Measurements from ENCODE around the gene PDZD8.

PDZD8 gene

GRCh38 chr10:117400329-117400728 is 25.1 kb upstream of the PDZD8 start:
- Histone ChIP-seq H3K36me3 (ENCODE audit: control insufficient read depth in 1 of 2, insufficient read depth in 2 of 2, low read length in 2 of 2) (no peaks in the 10 kb centered on the region), H3K14ac (ENCODE audit: low read length) (no peak overlapping the region), H3K9ac (ENCODE audit: low read length) (no peak overlapping the region), H3K23ac (ENCODE audit: low read length) (no peak overlapping the region), H3K27me3 (ENCODE audit: insufficient read depth, low read length) (no peaks in the 10 kb centered on the region), H2AK5ac (ENCODE audit: low read length) (no peak overlapping the region), H3K4ac (ENCODE audit: low read depth, low read length) (no peak overlapping the region), H3K4me3 (ENCODE audit: low read depth, low read length) (no peak overlapping the region), H4K12ac (ENCODE audit: low read depth, low read length) (no peak overlapping the region), H3K4me1 (ENCODE audit: control insufficient read depth in 1 of 2, insufficient read depth in 2 of 2, low read length in 2 of 2) (no peaks in the 10 kb centered on the region), H3K9me3 (ENCODE audit: insufficient read depth, low read depth, low read length) (peaks cover 1% of the 10 kb centered on the region), H3K27ac (ENCODE audit: low read depth, low read length) (no peak overlapping the region), H3K18ac (ENCODE audit: low read length) (no peak overlapping the region), H2AFZ (ENCODE audit: insufficient read depth, low read length, poor library complexity) (no peak overlapping the region), H3K79me1 (ENCODE audit: low read length) (no peaks in the 10 kb centered on the region), H3K79me2 (ENCODE audit: control insufficient read depth, insufficient read depth, low read length, poor library complexity) (no peaks in the 10 kb centered on the region), H2BK120ac (ENCODE audit: insufficient read depth, low read length, poor library complexity) (no peak overlapping the region), H3K4me2 (ENCODE audit: low read length) (no peak overlapping the region), H2BK12ac (ENCODE audit: low read length) (no peak overlapping the region), H4K8ac (ENCODE audit: low read depth, low read length) (no peak overlapping the region), H2BK5ac (ENCODE audit: low read depth, low read length, poor library complexity) (no peak overlapping the region), H4K91ac (ENCODE audit: low read depth, low read length) (no peak overlapping the region)
- DNase-seq = peak in 1 of 2 donors; percentile 5
- WGBS (ENCODE audit: extremely low coverage, insufficient coverage, insufficient read length) = no CpG with 5 or more reads among the region's 3 CpGs

GRCh38 chr10:117399341-117400196 is 24.3 kb upstream of the PDZD8 start:
- H3K27ac ChIP-seq (ENCODE audit: low read depth, low read length) = no peak overlapping the region
- no peak overlapping the region for H3K14ac ChIP-seq (ENCODE audit: low read length)
- no peak overlapping the region for H3K4me2 ChIP-seq (ENCODE audit: low read length)
- H3K4me3 ChIP-seq (ENCODE audit: low read depth, low read length) = no peak overlapping the region
- no peak overlapping the region for H4K8ac ChIP-seq (ENCODE audit: low read depth, low read length)
- H3K4ac ChIP-seq (ENCODE audit: low read depth, low read length) = no peak overlapping the region
- no peaks in the 10 kb centered on the region for H3K27me3 ChIP-seq (ENCODE audit: insufficient read depth, low read length)
- peaks cover 1% of the 10 kb centered on the region for H3K9me3 ChIP-seq (ENCODE audit: insufficient read depth, low read depth, low read length)
- H2BK5ac ChIP-seq (ENCODE audit: low read depth, low read length, poor library complexity) = no peak overlapping the region
- DNase-seq = peak; percentile 62 to 89
- H3K23ac ChIP-seq (ENCODE audit: low read length) = no peak overlapping the region
- H3K36me3 ChIP-seq (ENCODE audit: control insufficient read depth in 1 of 2, insufficient read depth in 2 of 2, low read length in 2 of 2) = no peaks in the 10 kb centered on the region
- no peak overlapping the region for H4K12ac ChIP-seq (ENCODE audit: low read depth, low read length)
- no peak overlapping the region for H3K9ac ChIP-seq (ENCODE audit: low read length)
- no peak overlapping the region for H2BK120ac ChIP-seq (ENCODE audit: insufficient read depth, low read length, poor library complexity)
- H3K79me1 ChIP-seq (ENCODE audit: low read length) = no peaks in the 10 kb centered on the region
- no peak overlapping the region for H2BK12ac ChIP-seq (ENCODE audit: low read length)
- WGBS (ENCODE audit: extremely low coverage, insufficient coverage, insufficient read length) = no CpG with 5 or more reads among the region's 6 CpGs
- H3K4me1 ChIP-seq (ENCODE audit: control insufficient read depth in 1 of 2, insufficient read depth in 2 of 2, low read length in 2 of 2) = no peaks in the 10 kb centered on the region
- H3K18ac ChIP-seq (ENCODE audit: low read length) = no peak overlapping the region
- no peak overlapping the region for H4K91ac ChIP-seq (ENCODE audit: low read depth, low read length)
- no peak overlapping the region for H2AFZ ChIP-seq (ENCODE audit: insufficient read depth, low read length, poor library complexity)
- H3K79me2 ChIP-seq (ENCODE audit: control insufficient read depth, insufficient read depth, low read length, poor library complexity) = no peaks in the 10 kb centered on the region
- H2AK5ac ChIP-seq (ENCODE audit: low read length) = no peak overlapping the region

GRCh38 chr10:117398029-117398428 is 22.8 kb upstream of the PDZD8 start:
- H3K23ac ChIP-seq (ENCODE audit: low read length) = no peak overlapping the region
- no peak overlapping the region for H2AK5ac ChIP-seq (ENCODE audit: low read length)
- no peaks in the 10 kb centered on the region for H3K27me3 ChIP-seq (ENCODE audit: insufficient read depth, low read length)
- no peak overlapping the region for H2BK120ac ChIP-seq (ENCODE audit: insufficient read depth, low read length, poor library complexity)
- no peak overlapping the region for H2BK5ac ChIP-seq (ENCODE audit: low read depth, low read length, poor library complexity)
- WGBS (ENCODE audit: extremely low coverage, insufficient coverage, insufficient read length) = no CpG with 5 or more reads among the region's 3 CpGs
- H3K4ac ChIP-seq (ENCODE audit: low read depth, low read length) = no peak overlapping the region
- no peak overlapping the region for H2AFZ ChIP-seq (ENCODE audit: insufficient read depth, low read length, poor library complexity)
- H3K27ac ChIP-seq (ENCODE audit: low read depth, low read length) = no peak overlapping the region
- no peak overlapping the region for H3K18ac ChIP-seq (ENCODE audit: low read length)
- no peaks in the 10 kb centered on the region for H3K36me3 ChIP-seq (ENCODE audit: control insufficient read depth in 1 of 2, insufficient read depth in 2 of 2, low read length in 2 of 2)
- H4K8ac ChIP-seq (ENCODE audit: low read depth, low read length) = no peak overlapping the region
- H3K4me1 ChIP-seq (ENCODE audit: control insufficient read depth in 1 of 2, insufficient read depth in 2 of 2, low read length in 2 of 2) = no peaks in the 10 kb centered on the region
- no peak overlapping the region for H4K12ac ChIP-seq (ENCODE audit: low read depth, low read length)
- H4K91ac ChIP-seq (ENCODE audit: low read depth, low read length) = no peak overlapping the region
- no peak overlapping the region for H3K4me3 ChIP-seq (ENCODE audit: low read depth, low read length)
- no peaks in the 10 kb centered on the region for H3K79me2 ChIP-seq (ENCODE audit: control insufficient read depth, insufficient read depth, low read length, poor library complexity)
- DNase-seq = no peak
- no peak overlapping the region for H3K4me2 ChIP-seq (ENCODE audit: low read length)
- H3K79me1 ChIP-seq (ENCODE audit: low read length) = no peaks in the 10 kb centered on the region
- no peak overlapping the region for H2BK12ac ChIP-seq (ENCODE audit: low read length)
- no peak overlapping the region for H3K9ac ChIP-seq (ENCODE audit: low read length)
- H3K14ac ChIP-seq (ENCODE audit: low read length) = no peak overlapping the region
- H3K9me3 ChIP-seq (ENCODE audit: insufficient read depth, low read depth, low read length) = peaks cover 1% of the 10 kb centered on the region

- Histone ChIP-seq H3K79me2 (ENCODE audit: control insufficient read depth, insufficient read depth, low read length, poor library complexity) (no peaks in the 10 kb centered on the region), H3K4me2 (ENCODE audit: low read length) (no peak overlapping the region), H3K27ac (ENCODE audit: low read depth, low read length) (no peak overlapping the region), H3K18ac (ENCODE audit: low read length) (no peak overlapping the region), H3K9me3 (ENCODE audit: insufficient read depth, low read depth, low read length) (no peaks in the 10 kb centered on the region), H3K9ac (ENCODE audit: low read length) (no peak overlapping the region), H2AK5ac (ENCODE audit: low read length) (no peak overlapping the region), H2AFZ (ENCODE audit: insufficient read depth, low read length, poor library complexity) (no peak overlapping the region), H3K27me3 (ENCODE audit: insufficient read depth, low read length) (no peaks in the 10 kb centered on the region), H3K23ac (ENCODE audit: low read length) (no peak overlapping the region), H3K79me1 (ENCODE audit: low read length) (no peaks in the 10 kb centered on the region), H2BK5ac (ENCODE audit: low read depth, low read length, poor library complexity) (no peak overlapping the region), H3K36me3 (ENCODE audit: control insufficient read depth in 1 of 2, insufficient read depth in 2 of 2, low read length in 2 of 2) (no peaks in the 10 kb centered on the region), H3K4me1 (ENCODE audit: control insufficient read depth in 1 of 2, insufficient read depth in 2 of 2, low read length in 2 of 2) (no peaks in the 10 kb centered on the region), H3K4me3 (ENCODE audit: low read depth, low read length) (no peak overlapping the region), H2BK120ac (ENCODE audit: insufficient read depth, low read length, poor library complexity) (no peak overlapping the region), H3K4ac (ENCODE audit: low read depth, low read length) (no peak overlapping the region), H3K14ac (ENCODE audit: low read length) (no peak overlapping the region), H4K8ac (ENCODE audit: low read depth, low read length) (no peak overlapping the region), H4K91ac (ENCODE audit: low read depth, low read length) (no peak overlapping the region), H4K12ac (ENCODE audit: low read depth, low read length) (no peak overlapping the region), H2BK12ac (ENCODE audit: low read length) (no peak overlapping the region)
- WGBS (ENCODE audit: extremely low coverage, insufficient coverage, insufficient read length) = no CpG with 5 or more reads among the region's 4 CpGs
- DNase-seq = peak in 1 of 2 donors; percentile 38
These were observed 16.4 kb upstream of the PDZD8 start for GRCh38 chr10:117391436-117392205.
